Endodermal cell (in vitro differentiated cells): ENCODE results near the gene KIF17. TPM values are rescaled to one million over a fixed set of nuclear protein-coding genes. Genes with fewer than 3 reads are reported as not detected.

Source experiments
- DNase-seq: peaks from one replicate; pipeline ENCODE4 v3.0.0-alpha.2; 2017
- H3K27ac ChIP-seq: 2 replicates; pipeline ENCODE4 v1.5.1; 2013; ENCODE audit warnings: mild to moderate bottlenecking, low read depth, low read length, moderate library complexity
- H3K27me3 ChIP-seq: 2 replicates; pipeline ENCODE4 v1.6.1; 2013; ENCODE audit warnings: mild to moderate bottlenecking, low read length, moderate library complexity; ENCODE audit not compliant: insufficient read depth, control insufficient read depth, poor library complexity, severe bottlenecking
- H3K36me3 ChIP-seq: 2 replicates; pipeline ENCODE4 v1.7.0; 2013; ENCODE audit warnings: mild to moderate bottlenecking, low read length, moderate library complexity; ENCODE audit not compliant: control insufficient read depth, insufficient read depth
- H3K4me1 ChIP-seq: one replicate; pipeline ENCODE4 v1.7.0; 2013; ENCODE audit warnings: low read length; ENCODE audit not compliant: control insufficient read depth, insufficient read depth
- H3K4me3 ChIP-seq: 2 replicates; pipeline ENCODE4 v1.5.1; 2013; ENCODE audit warnings: mild to moderate bottlenecking, low read length, moderate library complexity
- H3K9ac ChIP-seq: 2 replicates; pipeline ENCODE4 v1.6.1; 2013; ENCODE audit warnings: mild to moderate bottlenecking, low read length, moderate library complexity; ENCODE audit not compliant: poor library complexity, severe bottlenecking; ENCODE audit errors: extremely low read depth
- H3K9me3 ChIP-seq: 2 replicates; pipeline ENCODE4 v1.6.1; 2013; ENCODE audit warnings: mild to moderate bottlenecking, low read length, moderate library complexity; ENCODE audit not compliant: control insufficient read depth
- H3K27ac Mint-ChIP-seq: 2 replicates; pipeline ENCODE4 v1.8.0; 2020; ENCODE audit warnings: mixed read lengths
- H3K27me3 Mint-ChIP-seq: 2 replicates; pipeline ENCODE4 v1.8.0; 2021; ENCODE audit warnings: mild to moderate bottlenecking, mixed read lengths; ENCODE audit not compliant: insufficient read depth
- H3K36me3 Mint-ChIP-seq: 2 replicates; pipeline ENCODE4 v1.8.0; 2020; ENCODE audit warnings: low read depth, mixed read lengths
- H3K4me1 Mint-ChIP-seq: 2 replicates; pipeline ENCODE4 v1.8.0; 2020; ENCODE audit warnings: mixed read lengths
- H3K4me3 Mint-ChIP-seq: 2 replicates; pipeline ENCODE4 v1.8.0; 2020; ENCODE audit warnings: mild to moderate bottlenecking, moderate library complexity, mixed read lengths
- H3K9me3 Mint-ChIP-seq: 2 replicates; pipeline ENCODE4 v1.8.0; 2020; ENCODE audit warnings: mild to moderate bottlenecking, mixed read lengths
- WGBS, 2 experiments: methylation state at CpG; one replicate each; pipeline versions ENCODE4 v1.1.5 to v1.1.7; 2013; ENCODE audit warnings: missing lambda C conversion rate in 2 of 2, mixed read lengths in 1 of 2; ENCODE audit not compliant: insufficient coverage in 1 of 2, insufficient read length in 1 of 2; 5-methylcytosine and 5-hydroxymethylcytosine counted together
- total RNA-seq, 2 donors: library from RNA; stranded (reverse); fragmentation: NEBNext Ultra II Directional in 1 of 2; extraction: Animal tissue kit (Norgen Biotek cat#: 25700) in 1 of 2; gene quantifications; 2 replicates in 1 of 2; 3 replicates in 1 of 2; pipeline ENCODE4 v1.2.1, GENCODE V29; 2021
- TF ChIP-seq, protein P1 (sequence below): fragments of 200-600 bp; sonication (generic); conservative IDR thresholded peaks from 2 replicates; pipeline ENCODE4 v1.5.0; 2021; ENCODE audit warnings: antibody characterized with exemption, mild to moderate bottlenecking

KIF17 gene
- total RNA-seq, 2 donors from 2014 or later: 4.2 to 8.0 TPM

DNA sequence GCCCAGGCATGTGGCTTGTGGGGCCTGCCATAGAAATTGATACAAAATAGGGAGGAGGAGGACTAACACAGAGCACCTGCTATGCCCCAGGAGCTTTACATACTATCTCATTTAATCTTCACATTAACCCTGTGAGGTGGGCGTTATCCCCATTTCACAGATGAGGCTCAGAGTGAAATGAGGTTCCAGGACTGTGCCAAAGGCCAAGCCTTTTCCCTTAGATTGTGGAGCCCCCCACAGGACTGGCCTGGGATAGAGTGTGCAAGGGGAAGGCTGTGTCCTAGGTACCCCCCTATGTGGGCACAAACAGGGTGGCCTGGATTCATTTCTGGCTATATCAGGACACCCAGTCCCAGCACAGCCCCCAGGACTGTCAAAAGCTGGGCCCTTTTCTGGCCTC is 54.4 kb downstream of the KIF17 start:
- Histone ChIP-seq H3K36me3 (peaks cover 12% of the 10 kb centered on the region), H3K4me3 (no peak overlapping the region), H3K9ac (no peak overlapping the region), H3K27me3 (no peaks in the 10 kb centered on the region), H3K4me1 (no peaks in the 10 kb centered on the region), H3K27ac (no peak overlapping the region), H3K9me3 (no peaks in the 10 kb centered on the region)
- no peak overlapping the region for H3K4me3 Mint-ChIP-seq
- peak; percentile 53 for DNase-seq
- peaks cover 11% of the 10 kb centered on the region for H3K36me3 Mint-ChIP-seq
- peaks cover 1% of the 10 kb centered on the region for H3K9me3 Mint-ChIP-seq
- TF ChIP-seq, protein P1, sequence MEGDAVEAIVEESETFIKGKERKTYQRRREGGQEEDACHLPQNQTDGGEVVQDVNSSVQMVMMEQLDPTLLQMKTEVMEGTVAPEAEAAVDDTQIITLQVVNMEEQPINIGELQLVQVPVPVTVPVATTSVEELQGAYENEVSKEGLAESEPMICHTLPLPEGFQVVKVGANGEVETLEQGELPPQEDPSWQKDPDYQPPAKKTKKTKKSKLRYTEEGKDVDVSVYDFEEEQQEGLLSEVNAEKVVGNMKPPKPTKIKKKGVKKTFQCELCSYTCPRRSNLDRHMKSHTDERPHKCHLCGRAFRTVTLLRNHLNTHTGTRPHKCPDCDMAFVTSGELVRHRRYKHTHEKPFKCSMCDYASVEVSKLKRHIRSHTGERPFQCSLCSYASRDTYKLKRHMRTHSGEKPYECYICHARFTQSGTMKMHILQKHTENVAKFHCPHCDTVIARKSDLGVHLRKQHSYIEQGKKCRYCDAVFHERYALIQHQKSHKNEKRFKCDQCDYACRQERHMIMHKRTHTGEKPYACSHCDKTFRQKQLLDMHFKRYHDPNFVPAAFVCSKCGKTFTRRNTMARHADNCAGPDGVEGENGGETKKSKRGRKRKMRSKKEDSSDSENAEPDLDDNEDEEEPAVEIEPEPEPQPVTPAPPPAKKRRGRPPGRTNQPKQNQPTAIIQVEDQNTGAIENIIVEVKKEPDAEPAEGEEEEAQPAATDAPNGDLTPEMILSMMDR: peak; percentile 22
- 79% methylated on average over 1 of the region's 1 CpG; no CpG with 5 or more reads in 1 of the 2 experiments for WGBS, 2 experiments
- no peak overlapping the region for H3K27ac Mint-ChIP-seq
- H3K4me1 Mint-ChIP-seq: peaks cover 24% of the 10 kb centered on the region
- H3K27me3 Mint-ChIP-seq: no peaks in the 10 kb centered on the region

DNA sequence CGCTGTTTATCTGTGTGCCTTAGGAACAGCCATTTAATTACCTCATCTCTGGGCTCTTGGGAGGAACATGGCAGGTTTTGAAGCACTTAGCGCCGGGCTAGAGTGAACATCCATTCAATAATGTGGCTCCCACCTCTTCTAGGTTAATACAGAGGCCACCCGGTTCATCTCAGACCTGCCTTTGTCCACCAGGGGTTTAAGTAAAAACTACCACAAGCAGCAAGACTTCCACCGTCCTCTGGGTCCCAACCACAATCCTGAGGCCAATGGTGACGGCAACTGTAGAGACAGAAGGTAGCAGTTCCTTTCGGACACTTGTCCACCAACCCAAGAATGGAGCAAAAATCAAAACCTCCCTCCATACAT is 55.7 kb downstream of the KIF17 start:
- Histone ChIP-seq H3K36me3 (peaks cover 25% of the 10 kb centered on the region), H3K9ac (peak overlapping the region; percentile 68), H3K4me1 (no peaks in the 10 kb centered on the region), H3K27me3 (no peaks in the 10 kb centered on the region), H3K27ac (no peak overlapping the region), H3K4me3 (peak overlapping the region; percentile 97), H3K9me3 (no peaks in the 10 kb centered on the region)
- peaks cover 22% of the 10 kb centered on the region for H3K36me3 Mint-ChIP-seq
- DNase-seq: no peak
- no peaks in the 10 kb centered on the region for H3K27me3 Mint-ChIP-seq
- H3K27ac Mint-ChIP-seq: peak overlapping the region; percentile 94
- H3K4me1 Mint-ChIP-seq: peaks cover 24% of the 10 kb centered on the region
- peaks cover 1% of the 10 kb centered on the region for H3K9me3 Mint-ChIP-seq
- 71 to 73% methylated on average over 5 to 7 of the region's 7 CpGs for WGBS, 2 experiments
- H3K4me3 Mint-ChIP-seq: peak overlapping the region; percentile 99
- TF ChIP-seq, protein P1: no peak

DNA sequence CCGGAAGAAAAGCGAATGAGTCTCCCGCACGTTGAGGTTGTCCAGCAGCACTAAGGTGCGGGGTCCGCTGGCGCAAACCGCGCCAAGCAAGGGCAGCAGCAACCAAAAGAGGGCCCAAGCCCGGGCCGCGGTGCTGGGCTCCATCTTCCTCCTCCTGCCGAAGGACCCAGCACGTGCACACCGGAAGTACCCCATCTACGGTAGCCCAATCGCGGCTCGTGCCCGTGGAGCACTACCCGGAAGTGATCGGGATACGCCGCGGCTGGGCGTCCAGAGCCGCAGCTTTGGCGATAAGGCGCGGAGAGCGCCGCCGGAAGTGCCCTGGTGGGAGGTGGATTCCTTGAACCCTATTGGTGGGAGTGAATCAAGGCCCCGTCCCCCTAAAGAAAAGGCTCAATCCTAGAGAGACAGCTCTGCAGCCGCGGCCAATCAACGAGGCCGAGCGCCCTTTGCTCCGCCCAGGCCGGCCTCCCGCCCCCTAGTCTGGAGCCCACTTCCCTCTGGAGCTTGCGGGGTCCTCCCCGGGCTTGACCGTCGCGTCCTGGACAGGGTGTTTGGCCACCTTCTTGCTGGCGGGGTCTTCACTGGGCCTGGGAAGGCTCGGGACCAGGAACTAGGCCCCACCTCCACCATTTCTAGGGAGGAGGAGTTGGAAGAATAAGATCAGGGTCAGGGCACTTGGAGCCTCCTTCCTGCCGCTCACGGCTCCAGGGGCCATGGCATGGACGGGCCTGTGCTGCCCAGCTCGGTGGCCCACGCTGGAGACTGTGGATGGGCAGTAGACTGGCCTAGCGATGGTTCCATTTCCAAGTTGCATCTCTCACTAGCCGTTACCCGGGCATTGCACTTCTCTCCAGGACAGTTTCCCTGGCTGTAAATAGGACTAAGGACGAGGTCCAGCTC is 56.3 kb downstream of the KIF17 start, which contains the start of gene DDOST:
Gene DDOST (minus strand): TSS at position 163 of the 903 bp plus-strand sequence. CDS start 19 bp downstream, at position 144.
- Histone ChIP-seq H3K27me3 (no peaks in the 10 kb centered on the region), H3K4me1 (no peaks in the 10 kb centered on the region), H3K27ac (no peak within 1 kb of the TSS), H3K9ac (peak within 1 kb of the TSS; percentile 68), H3K4me3 (peak within 1 kb of the TSS; percentile 97), H3K36me3 (peaks cover 29% of the 10 kb centered on the region), H3K9me3 (no peaks in the 10 kb centered on the region)
- Mint-ChIP-seq H3K27ac (peak within 1 kb of the TSS; percentile 96), H3K36me3 (peaks cover 28% of the 10 kb centered on the region), H3K9me3 (no peaks in the 10 kb centered on the region), H3K4me1 (peaks cover 24% of the 10 kb centered on the region), H3K4me3 (peak within 1 kb of the TSS; percentile 99), H3K27me3 (no peaks in the 10 kb centered on the region)
- DNase-seq: peak; percentile 99
- TF ChIP-seq, protein P1: peak; percentile 63
- 2 to 8% methylated on average over 21 to 58 of the region's 58 CpGs for WGBS, 2 experiments
